Stimulated activated naive B cell treated with anti-CD40 and anti-IgM and Interleukin-4, amounts not matched to agents 10 μg/mL and 1 μg/mL and 100 μg/mL, for 72 hours (primary cell): ENCODE measurements around the gene CD6.

Source experiments
- ATAC-seq, 2 donors: fragments of 150-1000 bp; cut with Tn5 transposase; replicated peaks; 2 replicates each; pipeline ENCODE4 v1.10.0; 2021; ENCODE audit warnings: moderate library complexity in 1 of 2
- DNase-seq: peaks from one replicate; pipeline ENCODE4 v3.0.0; 2021
- H3K27ac Mint-ChIP-seq: one replicate; pipeline ENCODE4 v1.8.0; 2022; ENCODE audit warnings: mild to moderate bottlenecking, mixed read lengths
- H3K27me3 Mint-ChIP-seq, 2 donors: one replicate each; pipeline ENCODE4 v1.8.0; 2022; ENCODE audit warnings: mixed read lengths in 2 of 2
- H3K36me3 Mint-ChIP-seq, 2 donors: one replicate each; pipeline ENCODE4 v1.8.0; 2022; ENCODE audit warnings: mixed read lengths in 2 of 2, mild to moderate bottlenecking in 1 of 2
- H3K4me1 Mint-ChIP-seq, 2 donors: one replicate each; pipeline ENCODE4 v1.8.0; 2022; ENCODE audit warnings: mixed read lengths in 2 of 2, mild to moderate bottlenecking in 1 of 2
- H3K4me3 Mint-ChIP-seq, 2 donors: one replicate each; pipeline ENCODE4 v1.8.0; 2022; ENCODE audit warnings: mild to moderate bottlenecking in 2 of 2, mixed read lengths in 2 of 2, moderate library complexity in 1 of 2
- H3K9me3 Mint-ChIP-seq, 2 donors: one replicate each; pipeline ENCODE4 v1.8.0; 2022; ENCODE audit warnings: mixed read lengths in 2 of 2, mild to moderate bottlenecking in 1 of 2

The CD6 gene

GRCh38 chr11:60941371-60942119 is 29.9 kb upstream of the CD6 start:
- DNase-seq (no peak), ATAC-seq (no peak)
- peak overlapping the region; percentile 20 for H3K27ac Mint-ChIP-seq
- no peak overlapping the region for H3K4me3 Mint-ChIP-seq
- no peaks in the 10 kb centered on the region for H3K9me3 Mint-ChIP-seq
- no peaks in the 10 kb centered on the region for H3K27me3 Mint-ChIP-seq
- H3K36me3 Mint-ChIP-seq, result peaks cover 73 to 88% of the 10 kb centered on the region in 2 donors
- H3K4me1 Mint-ChIP-seq, result peaks cover 48 to 72% of the 10 kb centered on the region in 2 donors

DNA sequence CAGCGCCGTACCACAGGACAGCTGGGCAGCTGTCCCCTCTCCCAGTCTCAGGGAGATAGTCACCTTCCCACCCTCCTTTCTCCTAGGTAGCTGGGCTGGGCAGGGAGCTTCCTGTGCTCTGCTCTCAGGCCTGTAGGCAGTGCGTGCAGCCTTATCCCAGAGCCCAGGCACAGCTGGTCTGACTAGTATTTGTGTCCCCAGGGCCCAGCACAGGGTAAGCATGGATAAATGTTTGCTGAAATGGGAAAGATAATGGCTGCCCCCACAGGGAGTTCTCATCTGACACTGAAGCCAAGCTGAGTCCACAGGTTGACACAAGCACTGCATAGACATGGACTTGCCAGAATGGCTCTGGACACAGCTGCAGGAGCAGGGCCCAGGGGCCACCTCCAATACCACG is 29.3 kb upstream of the CD6 start:
- DNase-seq, result no peak
- peaks cover 76 to 88% of the 10 kb centered on the region in 2 donors for H3K36me3 Mint-ChIP-seq

GRCh38 chr11:60942970-60943565 is 28.4 kb upstream of the CD6 start:
- no peaks in the 10 kb centered on the region for H3K9me3 Mint-ChIP-seq
- H3K4me3 Mint-ChIP-seq, result no peak overlapping the region
- no peak for ATAC-seq
- peaks cover 50 to 82% of the 10 kb centered on the region in 2 donors for H3K4me1 Mint-ChIP-seq
- peaks cover 77 to 82% of the 10 kb centered on the region in 2 donors for H3K36me3 Mint-ChIP-seq
- H3K27ac Mint-ChIP-seq, result no peak overlapping the region
- H3K27me3 Mint-ChIP-seq, result no peaks in the 10 kb centered on the region
- no peak for DNase-seq

More for the DNA sequence above, 29.3 kb upstream of the CD6 start:
- Mint-ChIP-seq H3K4me1 (peaks cover 50 to 79% of the 10 kb centered on the region in 2 donors), H3K27ac (no peak overlapping the region), H3K27me3 (no peaks in the 10 kb centered on the region), H3K9me3 (no peaks in the 10 kb centered on the region), H3K4me3 (no peak overlapping the region)
- ATAC-seq, result no peak

DNA sequence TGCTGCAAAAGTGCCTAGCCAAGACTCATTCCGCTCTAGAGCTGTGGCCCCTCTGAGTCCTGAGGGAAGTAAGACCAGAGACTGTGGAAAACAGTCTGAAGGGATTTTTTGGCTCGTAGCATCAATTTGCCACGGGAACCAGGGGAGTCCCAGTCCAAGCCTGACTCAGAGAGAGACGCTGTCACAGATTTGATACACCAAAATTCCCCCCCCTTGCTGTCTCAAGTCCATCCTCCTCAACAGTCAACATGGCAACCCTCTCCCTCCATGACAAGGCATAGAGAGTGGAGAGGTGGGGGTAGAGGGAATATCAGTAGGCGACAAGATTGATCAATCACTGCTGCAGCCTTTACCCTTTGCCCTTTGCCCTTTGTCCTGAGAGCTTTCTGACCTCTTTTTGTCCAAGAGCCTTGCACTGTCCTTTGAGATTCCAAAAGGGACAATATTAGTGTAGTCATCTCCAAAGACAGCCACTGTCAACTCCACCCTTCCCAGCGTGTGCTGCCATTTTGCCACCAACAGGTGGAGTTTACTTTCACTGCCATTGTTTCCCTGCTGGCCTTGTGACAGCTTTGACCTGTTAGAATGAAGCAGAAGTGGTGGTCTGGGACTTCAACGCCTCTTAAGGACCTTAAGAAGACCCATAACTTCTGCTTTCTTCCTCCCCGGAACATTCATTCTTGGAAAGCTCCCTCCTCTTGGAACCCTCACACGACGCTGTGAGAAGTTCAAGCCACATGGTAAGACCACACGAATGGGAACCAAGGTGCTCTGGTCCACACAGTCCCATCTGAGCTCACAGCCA is 26.8 kb upstream of the CD6 start:
- H3K4me3 Mint-ChIP-seq, result peak overlapping the region in 1 of 2 donors; percentile 19

DNA sequence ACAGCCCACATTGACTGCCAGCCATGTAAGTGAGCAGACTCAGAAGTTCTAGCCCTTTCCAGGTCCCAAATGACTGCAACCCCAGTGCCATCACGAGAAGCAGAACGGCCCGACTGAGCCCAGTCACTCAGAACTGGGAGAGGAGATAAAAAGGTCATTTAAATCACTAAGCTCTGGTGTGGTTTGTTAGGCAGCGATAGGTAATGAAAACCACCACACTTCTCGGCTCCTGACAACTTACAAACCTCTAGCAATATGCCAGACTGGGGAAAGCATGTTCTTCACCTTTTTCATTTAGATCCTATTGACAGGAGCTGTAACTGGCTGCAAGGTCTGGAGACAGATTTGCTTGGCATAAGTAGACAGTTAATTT is 26.2 kb upstream of the CD6 start:
- Mint-ChIP-seq H3K4me1 (peaks cover 55 to 95% of the 10 kb centered on the region in 2 donors), H3K9me3 (no peaks in the 10 kb centered on the region), H3K27me3 (no peaks in the 10 kb centered on the region), H3K36me3 (peaks cover 73 to 77% of the 10 kb centered on the region in 2 donors), H3K4me3 (no peak overlapping the region), H3K27ac (peak overlapping the region; percentile 63)
- no peak for DNase-seq
- ATAC-seq, result no peak

More for the DNA sequence above, 26.8 kb upstream of the CD6 start:
- peaks cover 77% of the 10 kb centered on the region in 2 donors for H3K36me3 Mint-ChIP-seq
- H3K4me1 Mint-ChIP-seq, result peaks cover 56 to 89% of the 10 kb centered on the region in 2 donors
- ATAC-seq (peak; percentile 55 to 69), DNase-seq (no peak)
- H3K9me3 Mint-ChIP-seq, result no peaks in the 10 kb centered on the region
- peak overlapping the region; percentile 65 for H3K27ac Mint-ChIP-seq
- no peaks in the 10 kb centered on the region for H3K27me3 Mint-ChIP-seq

GRCh38 chr11:60946601-60947264 is 24.7 kb upstream of the CD6 start:
- H3K4me3 Mint-ChIP-seq, result no peak overlapping the region

GRCh38 chr11:60947700-60948099 is 23.8 kb upstream of the CD6 start:
- DNase-seq (no peak), ATAC-seq (no peak)
- H3K36me3 Mint-ChIP-seq, result peaks cover 55 to 57% of the 10 kb centered on the region in 2 donors
- H3K27ac Mint-ChIP-seq, result peak overlapping the region; percentile 5
- peaks cover 52 to 88% of the 10 kb centered on the region in 2 donors for H3K4me1 Mint-ChIP-seq
- no peaks in the 10 kb centered on the region for H3K9me3 Mint-ChIP-seq
- no peak overlapping the region for H3K4me3 Mint-ChIP-seq
- H3K27me3 Mint-ChIP-seq, result no peaks in the 10 kb centered on the region

More at GRCh38 chr11:60946601-60947264, 24.7 kb upstream of the CD6 start:
- Mint-ChIP-seq H3K4me1 (peaks cover 54 to 90% of the 10 kb centered on the region in 2 donors), H3K27me3 (no peaks in the 10 kb centered on the region), H3K36me3 (peaks cover 63 to 65% of the 10 kb centered on the region in 2 donors), H3K9me3 (no peaks in the 10 kb centered on the region), H3K27ac (peak overlapping the region; percentile 86)
- ATAC-seq, result no peak
- no peak for DNase-seq

DNA sequence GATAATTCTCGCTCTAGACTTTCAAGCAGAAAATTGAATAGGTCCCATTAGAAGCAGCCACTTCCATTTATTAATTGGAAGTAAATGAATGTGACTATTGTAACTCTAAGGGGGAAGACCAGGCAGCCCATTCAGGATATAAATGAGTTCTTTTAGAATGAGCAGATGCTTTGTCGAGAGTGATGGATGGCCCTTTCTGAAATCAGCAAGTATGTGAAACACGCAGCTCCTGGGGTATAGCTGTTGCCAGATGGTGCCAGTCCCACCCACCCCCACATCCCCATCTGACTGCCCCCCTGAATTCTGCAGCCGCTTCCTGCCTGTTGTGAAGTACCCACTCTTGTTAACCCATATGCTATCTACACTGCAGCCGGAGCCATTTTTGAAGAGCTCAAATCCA is 23.2 kb upstream of the CD6 start:
- Mint-ChIP-seq H3K4me3 (peak overlapping the region; percentile 83 to 94), H3K4me1 (peaks cover 53 to 88% of the 10 kb centered on the region in 2 donors), H3K27me3 (no peaks in the 10 kb centered on the region), H3K27ac (peak overlapping the region; percentile 48), H3K9me3 (no peaks in the 10 kb centered on the region), H3K36me3 (peaks cover 52% of the 10 kb centered on the region in 2 donors)
- ATAC-seq, result no peak
- DNase-seq, result no peak

DNA sequence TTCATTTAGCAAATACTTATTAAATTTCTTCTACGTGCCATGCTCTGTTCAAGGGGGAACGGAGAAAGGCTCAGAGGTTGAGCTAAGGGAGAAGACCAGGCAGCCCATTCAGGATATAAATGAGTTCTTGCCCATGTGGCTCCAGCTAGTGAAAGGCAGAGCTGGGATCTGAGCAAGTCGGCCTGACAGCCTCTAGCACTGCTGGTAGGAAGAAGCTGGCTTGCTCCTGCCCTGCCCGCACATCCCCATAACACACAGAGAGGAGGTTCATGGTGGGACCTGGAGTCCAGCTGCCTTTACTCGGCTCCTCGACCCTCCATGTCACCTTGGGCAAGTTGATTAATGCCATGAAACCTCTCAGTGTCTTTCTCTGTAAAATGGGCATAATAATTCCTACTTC is 21.5 kb upstream of the CD6 start:
- no peak for DNase-seq
- no peaks in the 10 kb centered on the region for H3K9me3 Mint-ChIP-seq
- peak overlapping the region; percentile 90 for H3K27ac Mint-ChIP-seq
- peak overlapping the region; percentile 94 to 98 for H3K4me3 Mint-ChIP-seq
- H3K36me3 Mint-ChIP-seq, result peaks cover 36 to 37% of the 10 kb centered on the region in 2 donors
- ATAC-seq, result no peak
- peaks cover 51 to 85% of the 10 kb centered on the region in 2 donors for H3K4me1 Mint-ChIP-seq
- H3K27me3 Mint-ChIP-seq, result no peaks in the 10 kb centered on the region

DNA sequence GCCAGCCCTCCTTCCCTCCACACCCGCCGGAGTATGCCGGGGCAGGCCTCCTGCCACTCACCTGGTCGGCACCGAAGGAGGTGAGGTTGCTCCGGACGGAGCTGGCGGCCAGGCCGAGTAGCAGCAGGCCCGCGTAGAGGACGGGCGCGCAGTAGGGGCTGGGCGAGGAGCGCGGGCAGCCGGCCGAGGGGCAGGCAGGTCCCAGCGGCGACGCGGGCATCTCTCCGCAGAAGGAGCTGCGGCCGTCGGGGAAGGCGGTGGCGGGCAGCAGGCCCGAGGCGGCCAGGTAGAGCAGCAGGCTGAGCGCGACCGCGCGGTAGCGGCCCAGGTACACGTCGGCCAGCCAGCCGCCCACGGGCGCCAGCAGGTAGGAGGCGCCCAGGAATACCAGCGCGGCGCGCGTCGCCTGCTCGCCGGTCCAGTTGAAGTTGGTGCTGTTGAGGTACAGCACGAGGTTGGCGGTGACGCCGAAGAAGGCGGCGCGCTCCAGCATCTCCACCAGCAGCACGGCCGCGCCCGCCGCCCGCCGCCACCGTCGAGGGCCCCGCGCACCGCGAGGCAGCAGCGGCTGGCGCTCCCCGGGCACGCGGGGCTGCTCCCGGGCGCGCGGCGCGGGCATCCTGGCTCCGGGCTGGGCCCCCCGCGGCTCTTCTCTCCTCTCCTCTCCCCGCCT is 20.4 kb upstream of the CD6 start:
- peaks cover 26 to 27% of the 10 kb centered on the region in 2 donors for H3K36me3 Mint-ChIP-seq
- peak overlapping the region; percentile 94 to 98 for H3K4me3 Mint-ChIP-seq
- ATAC-seq, result peak; percentile 5 to 7
- DNase-seq, result no peak
- H3K9me3 Mint-ChIP-seq, result no peaks in the 10 kb centered on the region
- H3K4me1 Mint-ChIP-seq, result peaks cover 45 to 82% of the 10 kb centered on the region in 2 donors
- no peaks in the 10 kb centered on the region for H3K27me3 Mint-ChIP-seq
- H3K27ac Mint-ChIP-seq, result peak overlapping the region; percentile 98

DNA sequence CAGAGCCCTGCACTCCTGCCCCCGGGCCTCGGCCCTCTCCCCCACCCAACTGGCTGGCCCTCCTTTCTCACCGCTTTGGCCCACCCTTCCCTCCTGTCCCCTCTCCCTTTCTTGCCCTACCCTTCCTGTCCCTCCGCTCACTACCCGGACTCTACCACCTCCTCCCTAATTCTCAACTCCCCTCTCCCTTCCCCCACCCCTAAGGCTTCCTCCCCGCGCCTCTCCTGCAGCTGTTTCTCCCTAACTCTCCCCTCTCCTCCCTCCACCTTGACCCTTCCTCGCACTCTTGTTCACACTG is 19.9 kb upstream of the CD6 start:
- no peaks in the 10 kb centered on the region for H3K27me3 Mint-ChIP-seq
- peak overlapping the region; percentile 98 for H3K27ac Mint-ChIP-seq
- ATAC-seq (peak; percentile 13 to 23), DNase-seq (no peak)
- H3K9me3 Mint-ChIP-seq, result no peaks in the 10 kb centered on the region
- H3K36me3 Mint-ChIP-seq, result peaks cover 21 to 22% of the 10 kb centered on the region in 2 donors
- H3K4me3 Mint-ChIP-seq, result peak overlapping the region; percentile 94 to 98
- peaks cover 41 to 77% of the 10 kb centered on the region in 2 donors for H3K4me1 Mint-ChIP-seq

GRCh38 chr11:60951904-60952741 is 19.4 kb upstream of the CD6 start, which contains the start of gene SLC15A3:
Gene SLC15A3 (minus strand): TSS chr11:60952176. CDS start chr11:60951551, 625 bp downstream.
- Mint-ChIP-seq H3K9me3 (no peaks in the 10 kb centered on the region), H3K4me3 (peak within 1 kb of the TSS; percentile 94 to 98), H3K36me3 (peaks cover 15 to 17% of the 10 kb centered on the region in 2 donors), H3K27me3 (no peaks in the 10 kb centered on the region), H3K27ac (peak within 1 kb of the TSS; percentile 98), H3K4me1 (peaks cover 38 to 71% of the 10 kb centered on the region in 2 donors)
- peak; percentile 89 for DNase-seq
- peak; percentile 84 to 91 for ATAC-seq

- Mint-ChIP-seq H3K4me3 (peak overlapping the region; percentile 94 to 98), H3K36me3 (peaks cover 10 to 15% of the 10 kb centered on the region in 2 donors), H3K27me3 (no peaks in the 10 kb centered on the region), H3K9me3 (no peaks in the 10 kb centered on the region), H3K27ac (peak overlapping the region; percentile 98), H3K4me1 (peaks cover 39 to 65% of the 10 kb centered on the region in 2 donors)
- ATAC-seq (no peak), DNase-seq (no peak)
These were observed 18.7 kb upstream of the CD6 start for GRCh38 chr11:60952742-60953170.
